Measurements from ENCODE around the gene CDC37.
"Not testable (repeated sequence)": the region's sequence is repeated elsewhere in the genome, so short reads cannot be mapped to it uniquely, and the experiment has no call there.

Gene CDC37

GRCh38 chr19:10372690-10373089 is 30.7 kb downstream of the CDC37 start:
- no peak for DNase-seq (ENCODE audit: low spot score)
- in situ Hi-C loops (cut with MboI; ENCODE audit: low sequenced_read_pairs, unreplicated experiment) = no loop called here
- TF ChIP-seq CTCF (IDR thresholded peaks at IDR 0.05; ENCODE audit: borderline replicate concordance, control extremely low read depth, extremely low read depth, insufficient read depth, missing control alignments) = no peak

GRCh38 chr19:10368101-10368803 is 35.1 kb downstream of the CDC37 start:
- in situ Hi-C loops (cut with MboI; ENCODE audit: low sequenced_read_pairs, unreplicated experiment) = no loop called here
- no peak for TF ChIP-seq CTCF (IDR thresholded peaks at IDR 0.05; ENCODE audit: borderline replicate concordance, control extremely low read depth, extremely low read depth, insufficient read depth, missing control alignments)
- DNase-seq (ENCODE audit: low spot score) = peak; percentile 18

GRCh38 chr19:10366950-10367512 is 36.3 kb downstream of the CDC37 start:
- DNase-seq (ENCODE audit: low spot score); in situ Hi-C loops (cut with MboI; ENCODE audit: low sequenced_read_pairs, unreplicated experiment): not testable (repeated sequence)

- no peak for TF ChIP-seq CTCF (IDR thresholded peaks at IDR 0.05; ENCODE audit: borderline replicate concordance, control extremely low read depth, extremely low read depth, insufficient read depth, missing control alignments)
- no peak for DNase-seq (ENCODE audit: low spot score)
- in situ Hi-C loops (cut with MboI; ENCODE audit: low sequenced_read_pairs, unreplicated experiment) = no loop called here
Observed at GRCh38 chr19:10365518-10365917, 37.8 kb downstream of the CDC37 start.

GRCh38 chr19:10364644-10365043 is 38.7 kb downstream of the CDC37 start:
- TF ChIP-seq CTCF (IDR thresholded peaks at IDR 0.05; ENCODE audit: borderline replicate concordance, control extremely low read depth, extremely low read depth, insufficient read depth, missing control alignments) = no peak
- DNase-seq (ENCODE audit: low spot score) = no peak
- in situ Hi-C loops (cut with MboI; ENCODE audit: low sequenced_read_pairs, unreplicated experiment) = no loop called here

- in situ Hi-C loops (cut with MboI; ENCODE audit: low sequenced_read_pairs, unreplicated experiment) = no loop called here
- no peak for DNase-seq (ENCODE audit: low spot score)
- TF ChIP-seq CTCF (IDR thresholded peaks at IDR 0.05; ENCODE audit: borderline replicate concordance, control extremely low read depth, extremely low read depth, insufficient read depth, missing control alignments) = no peak
Observed at GRCh38 chr19:10363789-10364281, 39.5 kb downstream of the CDC37 start.

GRCh38 chr19:10362259-10362658 is 41.1 kb downstream of the CDC37 start:
- in situ Hi-C loops (cut with MboI; ENCODE audit: low sequenced_read_pairs, unreplicated experiment) = no loop called here
- no peak for DNase-seq (ENCODE audit: low spot score)
- TF ChIP-seq CTCF (IDR thresholded peaks at IDR 0.05; ENCODE audit: borderline replicate concordance, control extremely low read depth, extremely low read depth, insufficient read depth, missing control alignments) = no peak

All from GM13976 (cell line).